ENCODE measurements around the gene TMEM51. TPM values are rescaled to one million over a fixed set of nuclear protein-coding genes. Genes with fewer than 3 reads are reported as not detected.
A peak's percentile ranks its signal among the peaks of the same experiment; 100 is the strongest.

The TMEM51 gene
- total and polyA plus RNA-seq, 2 of the 13 experiments (the other 11 are each of a cell fraction or from before 2014, with no cell fraction given): 12.2 to 22.3 TPM

- no peaks in the 10 kb centered on the region for H4K20me1 ChIP-seq (ENCODE audit: insufficient read depth, low read length)
- H3K4me2 ChIP-seq (ENCODE audit: low read depth, low read length): no peak overlapping the region
- no peaks in the 10 kb centered on the region for H3K79me2 ChIP-seq (ENCODE audit: insufficient read depth, low read length)
- H3K27me3 ChIP-seq (ENCODE audit: control insufficient read depth in 1 of 2, insufficient read depth in 2 of 2, low read length in 2 of 2): peaks cover 2 to 21% of the 10 kb centered on the region in 2 experiments; a peak in 2 of 5 replicates
- no TSS peak for BruUV-seq (replicated peaks)
- no peaks in the 10 kb centered on the region for H3K4me1 ChIP-seq (ENCODE audit: insufficient read depth, low read length)
- H3K27ac ChIP-seq (ENCODE audit: extremely low read length, insufficient read depth, low read length): no peak overlapping the region
- FAIRE-seq (no peak), ATAC-seq (no peak), DNase-seq (ENCODE audit: low spot score) (no peak)
- no peak for TF ChIP-seq MAFK (conservative IDR thresholded peaks at IDR 0.05 in 1 of 2, IDR thresholded peaks at IDR 0.05 in 1 of 2; ENCODE audit: low read length in 2 of 2)
- TF ChIP-seq HOXA3 (CRISPR knock-in tag; IDR thresholded peaks at IDR 0.05): no peak
- TF ChIP-seq ZMYM3 (CRISPR knock-in tag; IDR thresholded peaks at IDR 0.05): no peak
- TF ChIP-seq MXI1 (IDR thresholded peaks at IDR 0.05; ENCODE audit: borderline replicate concordance, low read depth, low read length): no peak
- no peak for TF ChIP-seq ZNF569 (CRISPR knock-in tag; IDR thresholded peaks at IDR 0.05; ENCODE audit: borderline replicate concordance)
- TF ChIP-seq TP53 (CRISPR knock-in tag; conservative IDR thresholded peaks at IDR 0.05): no peak
- TF ChIP-seq PHF8 (CRISPR knock-in tag; IDR thresholded peaks at IDR 0.05): no peak
- TF ChIP-seq PCBP2 (optimal IDR thresholded peaks at IDR 0.05; ENCODE audit: low read depth, low read length, poor library complexity, severe bottlenecking): no peak
- no peak for TF ChIP-seq ZNF629 (CRISPR knock-in tag; conservative IDR thresholded peaks at IDR 0.05)
- no peak for TF ChIP-seq ZFP37 (CRISPR knock-in tag; IDR thresholded peaks at IDR 0.05; ENCODE audit: borderline replicate concordance)
- TF ChIP-seq DNMT3B (CRISPR knock-in tag; conservative IDR thresholded peaks at IDR 0.05): no peak
- no peaks in the 10 kb centered on the region for H3K36me3 ChIP-seq (replicated peaks in 1 of 2; ENCODE audit: control insufficient read depth in 1 of 2, insufficient read depth in 2 of 2, low read length in 2 of 2)
- CTCF ChIA-PET (ENCODE audit: low intra/inter-chr PET ratio, low total read pairs): no interaction called here
- no peak overlapping the region for H3K4me3 ChIP-seq (replicated peaks in 1 of 3; ENCODE audit: insufficient read depth in 1 of 3, low read depth in 2 of 3, low read length in 3 of 3)
- no peak overlapping the region for H2AFZ ChIP-seq (ENCODE audit: low read length)
- H3K9me3 ChIP-seq (ENCODE audit: low read length): no peaks in the 10 kb centered on the region
- H3K9ac ChIP-seq (ENCODE audit: insufficient read depth, low read depth, low read length): no peak overlapping the region
- intact Hi-C loops (cut with micrococcal nuclease; ENCODE audit: unreplicated experiment): no loop called here
- in situ Hi-C loops (cut with HindIII; ENCODE audit: extremely low pct_ligation_motif_present, low pct_unique_long_range_greater_than_20kb): no loop called here
- POLR2A ChIA-PET: no interaction called here
Measured at GRCh38 chr1:15233689-15234088, 80.1 kb downstream of the TMEM51 start.

GRCh38 chr1:15236321-15236721, 82.8 kb downstream of the TMEM51 start:
- Histone ChIP-seq H3K9me3 (ENCODE audit: low read length) (no peaks in the 10 kb centered on the region), H4K20me1 (ENCODE audit: insufficient read depth, low read length) (no peaks in the 10 kb centered on the region), H3K9ac (ENCODE audit: insufficient read depth, low read depth, low read length) (no peak overlapping the region), H3K36me3 (replicated peaks in 1 of 2; ENCODE audit: control insufficient read depth in 1 of 2, insufficient read depth in 2 of 2, low read length in 2 of 2) (no peaks in the 10 kb centered on the region), H3K27ac (ENCODE audit: extremely low read length, insufficient read depth, low read length) (no peak overlapping the region), H3K4me1 (ENCODE audit: insufficient read depth, low read length) (peaks cover 6% of the 10 kb centered on the region), H3K27me3 (ENCODE audit: control insufficient read depth in 1 of 2, insufficient read depth in 2 of 2, low read length in 2 of 2) (peaks cover 2 to 33% of the 10 kb centered on the region in 2 experiments; a peak in 2 of 5 replicates), H3K4me3 (replicated peaks in 1 of 3; ENCODE audit: insufficient read depth in 1 of 3, low read depth in 2 of 3, low read length in 3 of 3) (no peak overlapping the region), H3K4me2 (ENCODE audit: low read depth, low read length) (no peak overlapping the region), H2AFZ (ENCODE audit: low read length) (no peak overlapping the region), H3K79me2 (ENCODE audit: insufficient read depth, low read length) (no peaks in the 10 kb centered on the region)
- no peak for ATAC-seq
- in situ Hi-C loops (cut with HindIII; ENCODE audit: extremely low pct_ligation_motif_present, low pct_unique_long_range_greater_than_20kb): no loop called here
- no peak for FAIRE-seq
- BruUV-seq (replicated peaks): no TSS peak
- WGBS (ENCODE audit: low lambda C conversion rate): 34% methylated on average over 5 of the region's 5 CpGs
- DNase-seq (ENCODE audit: low spot score): no peak
- intact Hi-C loops (cut with micrococcal nuclease; ENCODE audit: unreplicated experiment): no loop called here
- CTCF ChIA-PET (ENCODE audit: low intra/inter-chr PET ratio, low total read pairs): no interaction called here
- POLR2A ChIA-PET: no interaction called here
- TF ChIP-seq, protein P1, sequence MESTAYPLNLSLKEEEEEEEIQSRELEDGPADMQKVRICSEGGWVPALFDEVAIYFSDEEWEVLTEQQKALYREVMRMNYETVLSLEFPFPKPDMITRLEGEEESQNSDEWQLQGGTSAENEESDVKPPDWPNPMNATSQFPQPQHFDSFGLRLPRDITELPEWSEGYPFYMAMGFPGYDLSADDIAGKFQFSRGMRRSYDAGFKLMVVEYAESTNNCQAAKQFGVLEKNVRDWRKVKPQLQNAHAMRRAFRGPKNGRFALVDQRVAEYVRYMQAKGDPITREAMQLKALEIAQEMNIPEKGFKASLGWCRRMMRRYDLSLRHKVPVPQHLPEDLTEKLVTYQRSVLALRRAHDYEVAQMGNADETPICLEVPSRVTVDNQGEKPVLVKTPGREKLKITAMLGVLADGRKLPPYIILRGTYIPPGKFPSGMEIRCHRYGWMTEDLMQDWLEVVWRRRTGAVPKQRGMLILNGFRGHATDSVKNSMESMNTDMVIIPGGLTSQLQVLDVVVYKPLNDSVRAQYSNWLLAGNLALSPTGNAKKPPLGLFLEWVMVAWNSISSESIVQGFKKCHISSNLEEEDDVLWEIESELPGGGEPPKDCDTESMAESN (CRISPR knock-in tag; conservative IDR thresholded peaks at IDR 0.05): no peak
- TF ChIP-seq USF2 (IDR thresholded peaks at IDR 0.05; ENCODE audit: low read depth, low read length) (peak; percentile 26; the same call in 1 of the 2 replicates), USF2 (CRISPR knock-in tag; IDR thresholded peaks at IDR 0.05; ENCODE audit: borderline replicate concordance) (peak; percentile 66; the same call in 1 of the 2 replicates), NFYC (CRISPR knock-in tag; IDR thresholded peaks at IDR 0.05) (peak; percentile 58; the same call in 1 of the 2 replicates), ZSCAN31 (CRISPR knock-in tag; IDR thresholded peaks at IDR 0.05; ENCODE audit: low read depth) (no peak), NFYB (CRISPR knock-in tag; IDR thresholded peaks at IDR 0.05) (peak; percentile 29; the same call in 1 of the 2 replicates)
